ENCODE results near the gene BLZF1. TPM values are rescaled to one million over a fixed set of nuclear protein-coding genes. Genes with fewer than 3 reads are reported as not detected.

BLZF1 gene
- total RNA-seq, 1 donor: 29.7 TPM

- Histone ChIP-seq H3K79me2 (ENCODE audit: insufficient read depth, low read length) (no peaks in the 10 kb centered on the region), H3K36me3 (ENCODE audit: insufficient read depth, low read length) (peaks cover 81% of the 10 kb centered on the region)
These were observed 15.5 kb downstream of the BLZF1 start for GRCh38 chr1:169383449-169383848.

GRCh38 chr1:169387399-169387798, 19.4 kb downstream of the BLZF1 start:
- Histone ChIP-seq H3K79me2 (ENCODE audit: insufficient read depth, low read length) (no peaks in the 10 kb centered on the region), H3K27me3 (ENCODE audit: insufficient read depth, low read length) (no peaks in the 10 kb centered on the region), H3K36me3 (ENCODE audit: insufficient read depth, low read length) (peaks cover 83% of the 10 kb centered on the region), H3K9me3 (ENCODE audit: low read depth, low read length) (no peaks in the 10 kb centered on the region), H3K4me1 (ENCODE audit: insufficient read depth, low read length) (peaks cover 3% of the 10 kb centered on the region), H2AFZ (ENCODE audit: low read length) (no peak overlapping the region), H3K4me3 (ENCODE audit: insufficient read depth, low read length) (no peak overlapping the region), H3K27ac (ENCODE audit: low read depth, low read length) (no peak overlapping the region), H4K20me1 (ENCODE audit: insufficient read depth, low read length) (no peaks in the 10 kb centered on the region), H3K4me2 (ENCODE audit: insufficient read depth, low read length) (no peak overlapping the region)
- no peak for TF ChIP-seq CTCF (IDR thresholded peaks at IDR 0.05; ENCODE audit: extremely low read depth, low read depth, low read length)
- peak; percentile 31 for DNase-seq (ENCODE audit: insufficient read length, low spot score, missing footprints)

More at GRCh38 chr1:169383449-169383848, 15.5 kb downstream of the BLZF1 start:
- Histone ChIP-seq H3K4me3 (ENCODE audit: insufficient read depth, low read length) (no peak overlapping the region), H4K20me1 (ENCODE audit: insufficient read depth, low read length) (no peaks in the 10 kb centered on the region), H2AFZ (ENCODE audit: low read length) (no peak overlapping the region), H3K27ac (ENCODE audit: low read depth, low read length) (no peak overlapping the region), H3K9me3 (ENCODE audit: low read depth, low read length) (no peaks in the 10 kb centered on the region), H3K4me2 (ENCODE audit: insufficient read depth, low read length) (no peak overlapping the region), H3K27me3 (ENCODE audit: insufficient read depth, low read length) (no peaks in the 10 kb centered on the region), H3K4me1 (ENCODE audit: insufficient read depth, low read length) (peaks cover 3% of the 10 kb centered on the region)
- no peak for TF ChIP-seq CTCF (IDR thresholded peaks at IDR 0.05; ENCODE audit: extremely low read depth, low read depth, low read length)
- no peak for DNase-seq (ENCODE audit: insufficient read length, low spot score, missing footprints)

- H3K79me2 ChIP-seq (ENCODE audit: insufficient read depth, low read length): no peaks in the 10 kb centered on the region
- H3K4me2 ChIP-seq (ENCODE audit: insufficient read depth, low read length): no peak overlapping the region
- H3K36me3 ChIP-seq (ENCODE audit: insufficient read depth, low read length): peaks cover 70% of the 10 kb centered on the region
- no peaks in the 10 kb centered on the region for H4K20me1 ChIP-seq (ENCODE audit: insufficient read depth, low read length)
- H3K27me3 ChIP-seq (ENCODE audit: insufficient read depth, low read length): no peaks in the 10 kb centered on the region
- H2AFZ ChIP-seq (ENCODE audit: low read length): no peak overlapping the region
- no peaks in the 10 kb centered on the region for H3K4me1 ChIP-seq (ENCODE audit: insufficient read depth, low read length)
- no peaks in the 10 kb centered on the region for H3K9me3 ChIP-seq (ENCODE audit: low read depth, low read length)
- no peak overlapping the region for H3K4me3 ChIP-seq (ENCODE audit: insufficient read depth, low read length)
- H3K27ac ChIP-seq (ENCODE audit: low read depth, low read length): no peak overlapping the region
- no peak for DNase-seq (ENCODE audit: insufficient read length, low spot score, missing footprints)
- TF ChIP-seq CTCF (IDR thresholded peaks at IDR 0.05; ENCODE audit: extremely low read depth, low read depth, low read length): no peak
These were observed 22.3 kb downstream of the BLZF1 start for GRCh38 chr1:169390303-169390702.

GRCh38 chr1:169392406-169392805, 24.4 kb downstream of the BLZF1 start:
- H3K36me3 ChIP-seq (ENCODE audit: insufficient read depth, low read length): peaks cover 52% of the 10 kb centered on the region
- H3K27ac ChIP-seq (ENCODE audit: low read depth, low read length): no peak overlapping the region
- no peak overlapping the region for H2AFZ ChIP-seq (ENCODE audit: low read length)
- no peaks in the 10 kb centered on the region for H3K79me2 ChIP-seq (ENCODE audit: insufficient read depth, low read length)
- no peaks in the 10 kb centered on the region for H4K20me1 ChIP-seq (ENCODE audit: insufficient read depth, low read length)
- H3K27me3 ChIP-seq (ENCODE audit: insufficient read depth, low read length): no peaks in the 10 kb centered on the region
- H3K9me3 ChIP-seq (ENCODE audit: low read depth, low read length): no peaks in the 10 kb centered on the region
- no peaks in the 10 kb centered on the region for H3K4me1 ChIP-seq (ENCODE audit: insufficient read depth, low read length)
- TF ChIP-seq CTCF (IDR thresholded peaks at IDR 0.05; ENCODE audit: extremely low read depth, low read depth, low read length): no peak
- H3K4me3 ChIP-seq (ENCODE audit: insufficient read depth, low read length): no peak overlapping the region
- peak; percentile 1 for DNase-seq (ENCODE audit: insufficient read length, low spot score, missing footprints)
- no peak overlapping the region for H3K4me2 ChIP-seq (ENCODE audit: insufficient read depth, low read length)
